ENCODE measurements around the gene XRN2.
A peak's percentile ranks its signal among the peaks of the same experiment; 100 is the strongest.

XRN2 gene

GRCh38 chr20:21273755-21274386 is 29.3 kb upstream of the XRN2 start:
- H3K9ac ChIP-seq (ENCODE audit: low read depth, low read length), result no peak overlapping the region
- H3K4me1 ChIP-seq (ENCODE audit: control insufficient read depth, insufficient read depth, low read length), result no peaks in the 10 kb centered on the region
- H3K27me3 ChIP-seq (ENCODE audit: control insufficient read depth, insufficient read depth, low read length), result no peaks in the 10 kb centered on the region
- no peak overlapping the region for H3K4me3 ChIP-seq (ENCODE audit: low read depth, low read length)
- H3K9me3 ChIP-seq (ENCODE audit: control insufficient read depth, insufficient read depth, low read length), result no peaks in the 10 kb centered on the region
- H3K36me3 ChIP-seq (ENCODE audit: control insufficient read depth, insufficient read depth, low read length), result no peaks in the 10 kb centered on the region

GRCh38 chr20:21278829-21279228 is 24.3 kb upstream of the XRN2 start:
- H3K4me1 ChIP-seq (ENCODE audit: control insufficient read depth, insufficient read depth, low read length), result no peaks in the 10 kb centered on the region
- H3K9ac ChIP-seq (ENCODE audit: low read depth, low read length), result no peak overlapping the region
- no peaks in the 10 kb centered on the region for H3K9me3 ChIP-seq (ENCODE audit: control insufficient read depth, insufficient read depth, low read length)
- no peaks in the 10 kb centered on the region for H3K36me3 ChIP-seq (ENCODE audit: control insufficient read depth, insufficient read depth, low read length)
- H3K27me3 ChIP-seq (ENCODE audit: control insufficient read depth, insufficient read depth, low read length), result no peaks in the 10 kb centered on the region
- no peak overlapping the region for H3K4me3 ChIP-seq (ENCODE audit: low read depth, low read length)

GRCh38 chr20:21279706-21280521 is 23.2 kb upstream of the XRN2 start:
- Histone ChIP-seq H3K27me3 (ENCODE audit: control insufficient read depth, insufficient read depth, low read length) (no peaks in the 10 kb centered on the region), H3K9me3 (ENCODE audit: control insufficient read depth, insufficient read depth, low read length) (no peaks in the 10 kb centered on the region), H3K4me3 (ENCODE audit: low read depth, low read length) (no peak overlapping the region), H3K9ac (ENCODE audit: low read depth, low read length) (no peak overlapping the region), H3K36me3 (ENCODE audit: control insufficient read depth, insufficient read depth, low read length) (no peaks in the 10 kb centered on the region), H3K4me1 (ENCODE audit: control insufficient read depth, insufficient read depth, low read length) (no peaks in the 10 kb centered on the region)

- Histone ChIP-seq H3K27me3 (ENCODE audit: control insufficient read depth, insufficient read depth, low read length) (no peaks in the 10 kb centered on the region), H3K4me3 (ENCODE audit: low read depth, low read length) (no peak overlapping the region), H3K36me3 (ENCODE audit: control insufficient read depth, insufficient read depth, low read length) (no peaks in the 10 kb centered on the region), H3K9ac (ENCODE audit: low read depth, low read length) (no peak overlapping the region), H3K9me3 (ENCODE audit: control insufficient read depth, insufficient read depth, low read length) (no peaks in the 10 kb centered on the region), H3K4me1 (ENCODE audit: control insufficient read depth, insufficient read depth, low read length) (no peaks in the 10 kb centered on the region)
These were observed 22.6 kb upstream of the XRN2 start for GRCh38 chr20:21280522-21281016.

- Histone ChIP-seq H3K9me3 (ENCODE audit: control insufficient read depth, insufficient read depth, low read length) (no peaks in the 10 kb centered on the region), H3K9ac (ENCODE audit: low read depth, low read length) (no peak overlapping the region)
These were observed 16.4 kb upstream of the XRN2 start for GRCh38 chr20:21286775-21287174.

GRCh38 chr20:21288587-21289370 is 14.4 kb upstream of the XRN2 start:
- Histone ChIP-seq H3K4me1 (ENCODE audit: control insufficient read depth, insufficient read depth, low read length) (no peaks in the 10 kb centered on the region), H3K4me3 (ENCODE audit: low read depth, low read length) (no peak overlapping the region), H3K9ac (ENCODE audit: low read depth, low read length) (no peak overlapping the region), H3K9me3 (ENCODE audit: control insufficient read depth, insufficient read depth, low read length) (no peaks in the 10 kb centered on the region), H3K27me3 (ENCODE audit: control insufficient read depth, insufficient read depth, low read length) (no peaks in the 10 kb centered on the region), H3K36me3 (ENCODE audit: control insufficient read depth, insufficient read depth, low read length) (no peaks in the 10 kb centered on the region)

More at GRCh38 chr20:21286775-21287174, 16.4 kb upstream of the XRN2 start:
- no peaks in the 10 kb centered on the region for H3K4me1 ChIP-seq (ENCODE audit: control insufficient read depth, insufficient read depth, low read length)
- H3K36me3 ChIP-seq (ENCODE audit: control insufficient read depth, insufficient read depth, low read length), result no peaks in the 10 kb centered on the region
- H3K27me3 ChIP-seq (ENCODE audit: control insufficient read depth, insufficient read depth, low read length), result no peaks in the 10 kb centered on the region
- H3K4me3 ChIP-seq (ENCODE audit: low read depth, low read length), result no peak overlapping the region

GRCh38 chr20:21289651-21290050 is 13.5 kb upstream of the XRN2 start:
- no peaks in the 10 kb centered on the region for H3K27me3 ChIP-seq (ENCODE audit: control insufficient read depth, insufficient read depth, low read length)
- H3K9ac ChIP-seq (ENCODE audit: low read depth, low read length), result no peak overlapping the region
- no peak overlapping the region for H3K4me3 ChIP-seq (ENCODE audit: low read depth, low read length)
- no peaks in the 10 kb centered on the region for H3K36me3 ChIP-seq (ENCODE audit: control insufficient read depth, insufficient read depth, low read length)
- no peaks in the 10 kb centered on the region for H3K9me3 ChIP-seq (ENCODE audit: control insufficient read depth, insufficient read depth, low read length)
- H3K4me1 ChIP-seq (ENCODE audit: control insufficient read depth, insufficient read depth, low read length), result no peaks in the 10 kb centered on the region

GRCh38 chr20:21291026-21291425 is 12.1 kb upstream of the XRN2 start:
- H3K9ac ChIP-seq (ENCODE audit: low read depth, low read length), result no peak overlapping the region
- no peak overlapping the region for H3K4me3 ChIP-seq (ENCODE audit: low read depth, low read length)
- no peaks in the 10 kb centered on the region for H3K27me3 ChIP-seq (ENCODE audit: control insufficient read depth, insufficient read depth, low read length)
- no peaks in the 10 kb centered on the region for H3K36me3 ChIP-seq (ENCODE audit: control insufficient read depth, insufficient read depth, low read length)
- no peaks in the 10 kb centered on the region for H3K9me3 ChIP-seq (ENCODE audit: control insufficient read depth, insufficient read depth, low read length)
- H3K4me1 ChIP-seq (ENCODE audit: control insufficient read depth, insufficient read depth, low read length), result no peaks in the 10 kb centered on the region

GRCh38 chr20:21294755-21295154 is 8.4 kb upstream of the XRN2 start:
- no peak overlapping the region for H3K9ac ChIP-seq (ENCODE audit: low read depth, low read length)
- H3K4me1 ChIP-seq (ENCODE audit: control insufficient read depth, insufficient read depth, low read length), result no peaks in the 10 kb centered on the region
- no peaks in the 10 kb centered on the region for H3K9me3 ChIP-seq (ENCODE audit: control insufficient read depth, insufficient read depth, low read length)
- H3K27me3 ChIP-seq (ENCODE audit: control insufficient read depth, insufficient read depth, low read length), result no peaks in the 10 kb centered on the region
- H3K4me3 ChIP-seq (ENCODE audit: low read depth, low read length), result no peak overlapping the region
- no peaks in the 10 kb centered on the region for H3K36me3 ChIP-seq (ENCODE audit: control insufficient read depth, insufficient read depth, low read length)

- Histone ChIP-seq H3K9me3 (ENCODE audit: control insufficient read depth, insufficient read depth, low read length) (no peaks in the 10 kb centered on the region), H3K9ac (ENCODE audit: low read depth, low read length) (peak overlapping the region; percentile 97), H3K27me3 (ENCODE audit: control insufficient read depth, insufficient read depth, low read length) (no peaks in the 10 kb centered on the region), H3K36me3 (ENCODE audit: control insufficient read depth, insufficient read depth, low read length) (no peaks in the 10 kb centered on the region), H3K4me1 (ENCODE audit: control insufficient read depth, insufficient read depth, low read length) (peaks cover 2% of the 10 kb centered on the region), H3K4me3 (ENCODE audit: low read depth, low read length) (peak overlapping the region; percentile 70)
These were observed 1.0 kb upstream of the XRN2 start for GRCh38 chr20:21301940-21302663.

GRCh38 chr20:21302664-21303060 is 469 bp upstream of the XRN2 start:
- H3K9ac ChIP-seq (ENCODE audit: low read depth, low read length), result peak overlapping the region; percentile 97
- H3K4me1 ChIP-seq (ENCODE audit: control insufficient read depth, insufficient read depth, low read length), result peaks cover 2% of the 10 kb centered on the region
- H3K27me3 ChIP-seq (ENCODE audit: control insufficient read depth, insufficient read depth, low read length), result no peaks in the 10 kb centered on the region
- peak overlapping the region; percentile 70 for H3K4me3 ChIP-seq (ENCODE audit: low read depth, low read length)
- H3K9me3 ChIP-seq (ENCODE audit: control insufficient read depth, insufficient read depth, low read length), result no peaks in the 10 kb centered on the region
- H3K36me3 ChIP-seq (ENCODE audit: control insufficient read depth, insufficient read depth, low read length), result no peaks in the 10 kb centered on the region

All from iPS-15b (cell line).